Measurements from ENCODE around the gene PAPSS2.

The PAPSS2 gene

DNA sequence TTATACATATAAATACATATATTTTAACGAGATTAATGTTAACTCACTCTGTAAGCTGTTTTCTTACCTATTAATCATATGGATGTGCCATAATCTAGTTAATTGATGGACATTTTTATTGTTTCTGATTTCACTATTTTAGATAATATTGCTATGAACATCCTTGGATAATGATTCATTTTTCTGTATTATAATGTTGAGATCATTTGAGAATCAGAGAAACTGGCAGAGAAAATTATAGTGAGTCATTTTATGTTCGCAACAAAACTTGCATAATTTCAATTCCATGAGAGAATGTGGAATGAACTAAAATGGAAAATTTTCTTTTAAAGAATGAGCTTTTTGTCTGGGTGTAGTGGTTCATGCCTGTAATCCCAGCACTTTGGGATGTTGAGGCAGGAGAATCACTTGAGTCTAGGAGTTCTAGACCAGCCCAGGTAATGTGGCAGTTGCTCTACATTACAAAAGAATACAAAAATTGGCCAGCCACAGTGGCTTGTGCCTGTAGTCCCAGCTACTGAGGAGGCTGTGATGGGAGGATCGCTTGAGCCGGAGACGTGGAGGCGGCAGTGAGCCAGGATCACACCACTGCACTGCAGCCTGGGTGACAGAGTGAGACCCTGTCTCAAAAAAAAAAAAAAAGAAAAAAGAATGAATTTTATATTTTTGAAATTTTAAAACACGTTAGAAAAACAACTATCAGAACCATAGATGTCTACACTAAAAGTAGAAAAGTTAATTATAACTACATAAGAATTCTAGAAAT, 40.5 kb downstream of the PAPSS2 start:
- DNase-seq (ENCODE audit: low read depth): peak; percentile 20
- no peak for TF ChIP-seq CTCF (IDR thresholded peaks at IDR 0.05; ENCODE audit: low read depth, low read length, missing control alignments)
- H3K4me3 ChIP-seq (ENCODE audit: low read depth, low read length): no peak overlapping the region
- in situ Hi-C loops (cut with HindIII; ENCODE audit: low sequenced_read_pairs): no loop called here

- in situ Hi-C loops (cut with HindIII; ENCODE audit: low sequenced_read_pairs): no loop called here
- DNase-seq (ENCODE audit: low read depth): no peak
- no peak for TF ChIP-seq CTCF (IDR thresholded peaks at IDR 0.05; ENCODE audit: low read depth, low read length, missing control alignments)
- no peak overlapping the region for H3K4me3 ChIP-seq (ENCODE audit: low read depth, low read length)
Observed at GRCh38 chr10:87702260-87702972, 42.7 kb downstream of the PAPSS2 start.

DNA sequence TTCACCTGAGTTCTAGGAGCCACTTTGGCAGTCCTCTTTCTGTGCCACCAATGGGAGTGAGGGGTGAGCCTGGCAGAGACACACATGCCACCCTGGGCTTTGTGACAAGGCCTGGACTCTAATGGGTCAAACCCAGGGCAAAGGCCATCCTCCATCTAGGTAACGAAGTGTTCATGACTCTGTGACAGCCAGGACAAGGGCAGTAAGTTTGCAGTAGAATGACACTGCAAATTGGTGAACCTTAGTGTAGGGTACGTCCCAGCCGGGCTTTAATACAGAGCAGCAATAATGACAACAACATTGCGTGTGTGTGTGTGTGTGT, 43.3 kb downstream of the PAPSS2 start:
- no peak for DNase-seq (ENCODE audit: low read depth)
- TF ChIP-seq CTCF (IDR thresholded peaks at IDR 0.05; ENCODE audit: low read depth, low read length, missing control alignments): no peak
- in situ Hi-C loops (cut with HindIII; ENCODE audit: low sequenced_read_pairs): no loop called here
- no peak overlapping the region for H3K4me3 ChIP-seq (ENCODE audit: low read depth, low read length)

- H3K4me3 ChIP-seq (ENCODE audit: low read depth, low read length): no peak overlapping the region
- no peak for TF ChIP-seq CTCF (IDR thresholded peaks at IDR 0.05; ENCODE audit: low read depth, low read length, missing control alignments)
- in situ Hi-C loops (cut with HindIII; ENCODE audit: low sequenced_read_pairs): no loop called here
- DNase-seq (ENCODE audit: low read depth): no peak
Observed at GRCh38 chr10:87703771-87704170, 44.1 kb downstream of the PAPSS2 start.

- DNase-seq (ENCODE audit: low read depth): no peak
Observed at GRCh38 chr10:87705339-87705738, 45.7 kb downstream of the PAPSS2 start.

DNA sequence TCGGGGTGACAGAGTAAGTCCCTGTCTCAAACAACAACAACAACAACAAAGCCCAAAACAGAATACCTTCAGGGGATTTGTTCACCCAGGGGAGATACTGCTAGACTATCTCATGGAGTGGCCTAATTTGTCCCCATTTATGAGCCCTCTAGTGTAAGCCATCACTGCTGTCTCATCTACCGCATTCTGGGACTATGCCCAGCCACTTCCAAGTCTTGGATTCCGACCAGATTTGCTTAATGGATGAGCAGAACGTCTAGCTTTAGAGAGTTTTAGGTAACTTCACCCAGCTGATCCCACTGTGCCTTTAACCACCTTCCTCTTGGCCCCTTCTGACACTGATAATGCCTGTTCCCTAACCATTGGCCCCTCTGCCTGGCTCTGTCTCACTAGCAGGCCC, 47.1 kb downstream of the PAPSS2 start:
- in situ Hi-C loops (cut with HindIII; ENCODE audit: low sequenced_read_pairs): no loop called here
- no peak for TF ChIP-seq CTCF (IDR thresholded peaks at IDR 0.05; ENCODE audit: low read depth, low read length, missing control alignments)
- no peak overlapping the region for H3K4me3 ChIP-seq (ENCODE audit: low read depth, low read length)
- peak; percentile 6 for DNase-seq (ENCODE audit: low read depth)

More at GRCh38 chr10:87705339-87705738, 45.7 kb downstream of the PAPSS2 start:
- TF ChIP-seq CTCF (IDR thresholded peaks at IDR 0.05; ENCODE audit: low read depth, low read length, missing control alignments): no peak
- in situ Hi-C loops (cut with HindIII; ENCODE audit: low sequenced_read_pairs): no loop called here
- H3K4me3 ChIP-seq (ENCODE audit: low read depth, low read length): no peak overlapping the region
